ENCODE measurements around the gene LIMCH1. TPM values are rescaled to one million over a fixed set of nuclear protein-coding genes. Genes with fewer than 3 reads are reported as not detected.
A peak's percentile ranks its signal among the peaks of the same experiment; 100 is the strongest.
"Not testable (repeated sequence)": the region's sequence is repeated elsewhere in the genome, so short reads cannot be mapped to it uniquely, and the experiment has no call there.

LIMCH1 gene
- total RNA-seq, 4 donors from 2014 or later, result 57.6 to 106 (median 90.5) TPM

- H3K9me3 ChIP-seq, result no peaks in the 10 kb centered on the region
- H3K4me3 ChIP-seq, result no peak overlapping the region
- peaks cover 0 to 7% of the 10 kb centered on the region in 2 donors for H3K27me3 ChIP-seq
- no peak for DNase-seq (ENCODE audit: low spot score in 2 of 2)
- TF ChIP-seq EP300 (IDR thresholded peaks at IDR 0.05), result no peak
- TF ChIP-seq POLR2A (IDR thresholded peaks at IDR 0.05), result no peak
- TF ChIP-seq CTCF (IDR thresholded peaks at IDR 0.05), result no peak
- no peak overlapping the region for H3K27ac ChIP-seq
- 82 to 84% methylated on average over 6 of the region's 6 CpGs for WGBS, 2 donors
- H3K4me1 ChIP-seq, result peaks cover 0 to 10% (median 4%) of the 10 kb centered on the region in 4 donors
- peaks cover 0 to under 1% (median 0%) of the 10 kb centered on the region in 3 donors for H3K36me3 ChIP-seq
Measured at GRCh38 chr4:41640906-41641305, 102.9 kb downstream of the LIMCH1 start.

GRCh38 chr4:41642746-41643145 lies 104.8 kb downstream of the LIMCH1 start:
- 87 to 90% methylated on average over 1 of the region's 1 CpG for WGBS, 2 donors
- Histone ChIP-seq H3K27ac (peak overlapping the region in 1 of 4 donors; percentile 66), H3K36me3 (peaks cover 0 to 12% (median 0%) of the 10 kb centered on the region in 3 donors), H3K4me1 (peaks cover 0 to 10% (median 4%) of the 10 kb centered on the region in 4 donors)
- not testable (repeated sequence) for H3K4me3 ChIP-seq; H3K9me3 ChIP-seq; H3K27me3 ChIP-seq; DNase-seq (ENCODE audit: low spot score in 2 of 2)

- Histone ChIP-seq H3K9me3 (no peaks in the 10 kb centered on the region), H3K27ac (peak overlapping the region in 2 of 4 donors; percentile 11 to 66), H3K36me3 (peaks cover 0 to 12% (median 0%) of the 10 kb centered on the region in 3 donors), H3K4me1 (peaks cover 0 to 10% (median 4%) of the 10 kb centered on the region in 4 donors), H3K27me3 (peaks cover 0 to 7% of the 10 kb centered on the region in 2 donors), H3K4me3 (no peak overlapping the region)
- DNase-seq (ENCODE audit: low spot score in 2 of 2), result no peak
- TF ChIP-seq CTCF (IDR thresholded peaks at IDR 0.05) (no peak), EP300 (IDR thresholded peaks at IDR 0.05) (no peak), POLR2A (IDR thresholded peaks at IDR 0.05) (no peak)
Measured at GRCh38 chr4:41643331-41643730, 105.4 kb downstream of the LIMCH1 start.

- Histone ChIP-seq H3K27me3 (peaks cover 0 to 7% of the 10 kb centered on the region in 2 donors), H3K36me3 (peaks cover 0 to 12% (median 0%) of the 10 kb centered on the region in 3 donors), H3K27ac (peak overlapping the region in 2 of 4 donors; percentile 43 to 66), H3K4me3 (peak overlapping the region in 1 of 4 donors; percentile 19), H3K9me3 (no peaks in the 10 kb centered on the region), H3K4me1 (peaks cover 0 to 10% (median 4%) of the 10 kb centered on the region in 4 donors)
- DNase-seq (ENCODE audit: low spot score in 2 of 2), result peak; percentile 54 to 69
- 28 to 30% methylated on average over 29 to 39 of the region's 41 CpGs for WGBS, 2 donors
- TF ChIP-seq CTCF (IDR thresholded peaks at IDR 0.05) (peak; percentile 67 to 94 (median 86)), POLR2A (IDR thresholded peaks at IDR 0.05) (no peak), EP300 (IDR thresholded peaks at IDR 0.05) (peak in 1 of 2 donors; percentile 53)
Measured at GRCh38 chr4:41644288-41644914, 106.4 kb downstream of the LIMCH1 start.

GRCh38 chr4:41644915-41645295 lies 106.9 kb downstream of the LIMCH1 start:
- Histone ChIP-seq H3K36me3 (peaks cover 0 to 12% (median 0%) of the 10 kb centered on the region in 3 donors), H3K4me1 (peaks cover 0 to 10% (median 4%) of the 10 kb centered on the region in 4 donors), H3K4me3 (no peak overlapping the region), H3K27ac (peak overlapping the region in 1 of 4 donors; percentile 66), H3K27me3 (peaks cover 0 to 7% of the 10 kb centered on the region in 2 donors), H3K9me3 (no peaks in the 10 kb centered on the region)
- no peak for TF ChIP-seq EP300 (IDR thresholded peaks at IDR 0.05)
- TF ChIP-seq POLR2A (IDR thresholded peaks at IDR 0.05), result no peak
- TF ChIP-seq CTCF (IDR thresholded peaks at IDR 0.05), result no peak
- WGBS, 2 donors, result 89 to 93% methylated on average over 6 of the region's 6 CpGs
- DNase-seq (ENCODE audit: low spot score in 2 of 2), result no peak
